Measurements from ENCODE around the gene THSD4.
A peak's percentile ranks its signal among the peaks of the same experiment; 100 is the strongest.

THSD4 gene

DNA sequence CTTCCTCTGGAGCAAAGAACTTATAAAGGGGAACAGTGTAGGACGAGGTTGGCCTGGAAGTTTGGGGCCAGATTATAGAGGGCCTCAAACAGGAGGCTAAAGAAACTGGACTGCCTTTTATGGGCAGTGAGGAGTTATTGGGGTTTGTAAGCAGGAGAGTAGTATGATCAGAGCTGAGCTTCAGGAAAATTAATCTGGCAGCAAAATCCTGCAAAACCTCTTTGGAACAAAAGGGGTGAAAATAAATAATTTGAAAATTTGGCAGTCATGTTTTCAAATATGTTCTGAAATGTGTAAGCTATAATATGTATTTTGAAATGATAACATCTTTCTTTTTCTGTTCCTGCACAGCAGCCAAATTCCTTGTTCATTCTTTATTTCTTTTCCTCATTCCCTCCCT, 164.9 kb downstream of the THSD4 start:
- in situ Hi-C loops (cut with HindIII; ENCODE audit: low sequenced_read_pairs), result no loop called here
- no peak for DNase-seq (ENCODE audit: low read depth, low spot score)
- no peak for TF ChIP-seq CTCF (IDR thresholded peaks at IDR 0.05; ENCODE audit: low read depth, low read length)
- H3K4me3 ChIP-seq (ENCODE audit: low read depth, low read length), result no peak overlapping the region

DNA sequence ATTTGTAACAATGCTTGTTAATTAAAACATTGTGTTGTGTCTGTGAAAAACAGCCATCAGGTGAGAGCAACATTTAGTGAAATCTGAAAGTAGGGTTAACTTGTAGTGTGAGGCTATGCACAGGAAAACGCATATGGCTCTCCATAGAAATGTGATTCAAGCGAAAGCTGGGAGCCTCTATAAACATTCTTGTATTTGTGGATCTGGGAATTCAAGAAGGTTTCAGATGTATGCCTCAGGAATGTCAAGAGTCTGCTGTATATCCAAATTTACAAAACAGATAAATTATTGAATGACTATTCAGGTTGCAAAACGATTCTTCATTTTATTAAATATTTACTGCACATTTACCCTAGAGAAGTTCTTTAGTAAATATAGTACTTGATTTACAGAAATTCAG, 166.0 kb downstream of the THSD4 start:
- no peak for DNase-seq (ENCODE audit: low read depth, low spot score)
- in situ Hi-C loops (cut with HindIII; ENCODE audit: low sequenced_read_pairs), result no loop called here
- no peak for TF ChIP-seq CTCF (IDR thresholded peaks at IDR 0.05; ENCODE audit: low read depth, low read length)
- H3K4me3 ChIP-seq (ENCODE audit: low read depth, low read length), result no peak overlapping the region

DNA sequence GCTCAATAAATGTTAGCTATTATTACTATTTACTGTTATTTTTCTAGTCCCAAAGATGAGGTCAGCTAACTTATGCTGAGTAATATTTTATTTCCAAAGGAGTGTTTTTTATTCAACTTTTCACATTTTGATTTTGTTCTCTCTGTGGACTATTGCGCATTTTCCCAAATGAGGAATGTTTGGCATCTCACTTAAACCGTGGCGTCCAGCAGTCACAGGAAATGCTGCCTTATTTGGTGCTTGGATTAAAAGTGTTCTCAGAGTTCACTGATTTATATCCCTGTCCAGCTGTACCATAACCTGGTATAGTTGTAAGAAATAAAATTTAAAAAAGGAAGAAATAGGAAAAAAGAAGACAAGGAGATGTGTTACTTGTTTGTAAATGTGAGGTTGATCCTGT, 166.8 kb downstream of the THSD4 start:
- DNase-seq (ENCODE audit: low read depth, low spot score), result peak; percentile 51
- in situ Hi-C loops (cut with HindIII; ENCODE audit: low sequenced_read_pairs), result no loop called here
- no peak overlapping the region for H3K4me3 ChIP-seq (ENCODE audit: low read depth, low read length)
- TF ChIP-seq CTCF (IDR thresholded peaks at IDR 0.05; ENCODE audit: low read depth, low read length), result no peak

GRCh38 chr15:71288348-71288955, 173.2 kb downstream of the THSD4 start:
- TF ChIP-seq CTCF (IDR thresholded peaks at IDR 0.05; ENCODE audit: low read depth, low read length), result no peak
- no peak overlapping the region for H3K4me3 ChIP-seq (ENCODE audit: low read depth, low read length)
- no peak for DNase-seq (ENCODE audit: low read depth, low spot score)
- in situ Hi-C loops (cut with HindIII; ENCODE audit: low sequenced_read_pairs), result no loop called here

GRCh38 chr15:71290002-71290401, 174.7 kb downstream of the THSD4 start:
- no peak overlapping the region for H3K4me3 ChIP-seq (ENCODE audit: low read depth, low read length)
- in situ Hi-C loops (cut with HindIII; ENCODE audit: low sequenced_read_pairs), result no loop called here
- no peak for DNase-seq (ENCODE audit: low read depth, low spot score)
- TF ChIP-seq CTCF (IDR thresholded peaks at IDR 0.05; ENCODE audit: low read depth, low read length), result no peak

DNA sequence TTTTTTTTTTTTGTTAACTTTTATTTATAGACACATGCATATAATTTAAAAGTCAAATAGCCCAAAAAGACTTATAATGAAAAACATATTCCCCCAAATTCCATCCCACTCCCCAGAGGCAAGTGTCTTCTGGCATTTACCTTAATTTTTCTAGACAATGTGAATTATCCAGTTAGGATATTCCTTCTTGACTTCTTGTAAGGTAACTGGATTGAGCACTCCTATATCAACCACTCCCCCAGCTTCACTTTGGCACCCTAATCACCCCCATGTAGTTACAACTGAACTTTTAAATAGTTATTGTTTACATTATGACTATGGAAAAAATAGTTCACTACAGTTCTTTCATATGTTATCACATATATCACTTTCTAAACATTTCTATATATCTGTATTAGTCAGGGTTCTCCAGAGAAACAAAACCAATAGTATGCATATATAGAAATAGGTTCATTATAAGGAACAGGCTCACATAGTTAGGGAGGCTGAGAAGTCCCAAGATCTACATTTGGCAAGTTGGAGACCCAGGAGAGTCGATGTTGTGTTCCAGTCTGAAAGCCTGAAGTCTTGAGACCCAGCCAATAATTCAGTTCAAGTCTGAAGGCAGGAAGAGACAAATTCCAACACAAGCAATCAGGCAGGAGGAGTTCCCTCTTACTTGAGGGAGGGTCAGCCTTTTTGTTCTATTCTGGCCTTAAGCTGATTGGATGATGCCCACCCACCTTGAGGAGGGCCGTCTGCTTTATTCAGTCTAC, 175.8 kb downstream of the THSD4 start:
- in situ Hi-C loops (cut with HindIII; ENCODE audit: low sequenced_read_pairs), result no loop called here
- no peak overlapping the region for H3K4me3 ChIP-seq (ENCODE audit: low read depth, low read length)
- no peak for TF ChIP-seq CTCF (IDR thresholded peaks at IDR 0.05; ENCODE audit: low read depth, low read length)
- no peak for DNase-seq (ENCODE audit: low read depth, low spot score)
